Lower leg skin (tissue), 4 donors: Measurements from ENCODE around the gene SLC9C1. TPM values are rescaled to one million over a fixed set of nuclear protein-coding genes. Genes with fewer than 3 reads are reported as not detected.

Experiments
- DNase-seq, 2 donors: peaks; one replicate each; pipeline ENCODE4 v3.0.0-alpha.2; 2019; ENCODE audit warnings: low spot score in 2 of 2
- H3K4me3 ChIP-seq: fragments of 200-600 bp; sonication (generic); 2 replicates; pipeline ENCODE4 v1.5.1; 2017; ENCODE audit warnings: mild to moderate bottlenecking, low read depth; ENCODE audit not compliant: poor library complexity, severe bottlenecking
- CTCF ChIP-seq, 3 donors: fragments of 450-650 bp; IDR thresholded peaks; one replicate each; pipeline ENCODE4 v1.5.1; 2016; ENCODE audit warnings: antibody characterized with exemption in 3 of 3, mild to moderate bottlenecking in 3 of 3, moderate library complexity in 2 of 3
- POLR2A ChIP-seq, 2 donors: fragments of 450-650 bp; IDR thresholded peaks; one replicate each; pipeline ENCODE4 v1.6.1; 2016 to 2017; ENCODE audit warnings: antibody characterized with exemption in 2 of 2, mild to moderate bottlenecking in 1 of 2, moderate library complexity in 1 of 2
- WGBS, 2 donors: methylation state at CpG; one replicate each; pipeline ENCODE4 v1.1.5; 2018; 5-methylcytosine and 5-hydroxymethylcytosine counted together
- intact Hi-C: fragments of 100-400 bp; cut with DNase I; formaldehyde crosslinking; loops from one replicate; pipeline ENCODE4 v1.15.0; 2023; ENCODE audit warnings: low total_unique reads
- total RNA-seq, 4 donors: library from RNA; depleted of rRNA; stranded (reverse); fragments of >200 nt; gene quantifications; one replicate each; pipeline ENCODE4 v1.1.0, GENCODE V29; 2016

SLC9C1 gene
- total RNA-seq, 4 donors from 2014 or later, result not detected

GRCh38 chr3:112119962-112120836 lies 173.8 kb downstream of the SLC9C1 start:
- intact Hi-C loops, result no loop called here
- TF ChIP-seq CTCF (IDR thresholded peaks at IDR 0.05) (no peak), POLR2A (IDR thresholded peaks at IDR 0.05) (no peak)
- DNase-seq, result no peak
- H3K4me3 ChIP-seq, result no peak overlapping the region
- WGBS, 2 donors, result 67% methylated on average over 9 of the region's 9 CpGs

- no peak overlapping the region for H3K4me3 ChIP-seq
- 84 to 88% methylated on average over 4 of the region's 4 CpGs for WGBS, 2 donors
- no peak for TF ChIP-seq CTCF (IDR thresholded peaks at IDR 0.05)
- no peak for TF ChIP-seq POLR2A (IDR thresholded peaks at IDR 0.05)
- DNase-seq, result no peak
- intact Hi-C loops, result no loop called here
Observed at GRCh38 chr3:112117841-112118571, 176.0 kb downstream of the SLC9C1 start.

- TF ChIP-seq POLR2A (IDR thresholded peaks at IDR 0.05), result no peak
- no peak for TF ChIP-seq CTCF (IDR thresholded peaks at IDR 0.05)
- 94 to 97% methylated on average over 1 of the region's 1 CpG for WGBS, 2 donors
- intact Hi-C loops, result no loop called here
- no peak overlapping the region for H3K4me3 ChIP-seq
- no peak for DNase-seq
Observed at GRCh38 chr3:112117415-112117814, 176.6 kb downstream of the SLC9C1 start.

GRCh38 chr3:112116748-112117186 lies 177.2 kb downstream of the SLC9C1 start:
- 72 to 77% methylated on average over 13 of the region's 13 CpGs for WGBS, 2 donors
- TF ChIP-seq CTCF (IDR thresholded peaks at IDR 0.05), result no peak
- DNase-seq, result no peak
- intact Hi-C loops, result no loop called here
- no peak overlapping the region for H3K4me3 ChIP-seq

GRCh38 chr3:112115806-112116383 lies 178.1 kb downstream of the SLC9C1 start:
- 88 to 92% methylated on average over 6 of the region's 6 CpGs for WGBS, 2 donors
- no peak for DNase-seq

More at GRCh38 chr3:112115806-112116383, 178.1 kb downstream of the SLC9C1 start:
- TF ChIP-seq CTCF (IDR thresholded peaks at IDR 0.05) (no peak), POLR2A (IDR thresholded peaks at IDR 0.05) (no peak)
- H3K4me3 ChIP-seq, result no peak overlapping the region
- intact Hi-C loops, result no loop called here
